CD4-positive, alpha-beta memory T cell (primary cell): ENCODE data around the gene SLF2. TPM values are rescaled to one million over a fixed set of nuclear protein-coding genes. Genes with fewer than 3 reads are reported as not detected.

Experiments used
- CTCF ChIA-PET: fragments of 350-600 bp; sonication (Branson Sonifier 250); formaldehyde crosslinking; loops from one replicate; lab custom pipeline; 2021; ENCODE audit warnings: inconsistent platforms; ENCODE audit not compliant: partially characterized antibody; lab: Charles Lee
- POLR2A ChIA-PET: fragments of 350-600 bp; sonication (Branson Sonifier 250); formaldehyde crosslinking; loops from one replicate; lab custom pipeline; 2021; ENCODE audit not compliant: partially characterized antibody; lab: Charles Lee
- DNase-seq, 5 donors: peaks; one replicate each; pipeline versions ENCODE4 v3.0.0 to v3.0.0-alpha.2; 2020 to 2022; ENCODE audit warnings: mixed read lengths in 1 of 5
- H3K27ac ChIP-seq: one replicate; pipeline ENCODE4 v1.7.0; 2013; ENCODE audit warnings: low read depth, low read length
- H3K27me3 ChIP-seq: 2 replicates; pipeline ENCODE4 v1.7.0; 2013; ENCODE audit warnings: mild to moderate bottlenecking, low read length, moderate library complexity; ENCODE audit not compliant: insufficient read depth
- H3K36me3 ChIP-seq: 2 replicates; pipeline ENCODE4 v1.7.0; 2013; ENCODE audit warnings: mild to moderate bottlenecking, low read length, moderate library complexity; ENCODE audit not compliant: insufficient read depth
- H3K4me1 ChIP-seq: 2 replicates; pipeline ENCODE4 v1.7.0; 2013; ENCODE audit warnings: mild to moderate bottlenecking, low read length, moderate library complexity; ENCODE audit not compliant: insufficient read depth
- H3K4me3 ChIP-seq, 2 donors: one replicate each; pipeline ENCODE4 v1.7.0; 2013; ENCODE audit warnings: low read length in 2 of 2, mild to moderate bottlenecking in 1 of 2
- H3K9me3 ChIP-seq, 2 donors: one replicate each; pipeline ENCODE4 v1.7.0; 2013; ENCODE audit warnings: low read length in 2 of 2, control low read depth in 1 of 2; ENCODE audit not compliant: control insufficient read depth in 1 of 2
- H3K27ac Mint-ChIP-seq, 7 donors: one replicate each; pipeline ENCODE4 v1.8.0; 2020 to 2021; ENCODE audit warnings: mixed read lengths in 7 of 7, mild to moderate bottlenecking in 6 of 7, inconsistent platforms in 3 of 7, moderate library complexity in 3 of 7
- H3K27me3 Mint-ChIP-seq, 2 donors: one replicate each; pipeline ENCODE4 v1.8.0; 2020 to 2021; ENCODE audit warnings: mixed read lengths in 2 of 2
- H3K36me3 Mint-ChIP-seq, 2 donors: one replicate each; pipeline ENCODE4 v1.8.0; 2020 to 2021; ENCODE audit warnings: mixed read lengths in 2 of 2, inconsistent platforms in 1 of 2, mild to moderate bottlenecking in 1 of 2
- H3K4me1 Mint-ChIP-seq, 4 donors: one replicate each; pipeline ENCODE4 v1.8.0; 2020 to 2021; ENCODE audit warnings: mixed read lengths in 4 of 4, mild to moderate bottlenecking in 1 of 4
- H3K4me3 Mint-ChIP-seq, 8 donors: one replicate each; pipeline ENCODE4 v1.8.0; 2020 to 2021; ENCODE audit warnings: mixed read lengths in 8 of 8, mild to moderate bottlenecking in 7 of 8, moderate library complexity in 6 of 8, inconsistent platforms in 3 of 8
- H3K9me3 Mint-ChIP-seq, 8 donors: one replicate each; pipeline ENCODE4 v1.8.0; 2020 to 2021; ENCODE audit warnings: mixed read lengths in 8 of 8, mild to moderate bottlenecking in 5 of 8, inconsistent platforms in 3 of 8, moderate library complexity in 1 of 8
- intact Hi-C: fragments of 100-400 bp; cut with micrococcal nuclease; formaldehyde crosslinking; loops from one replicate; pipeline ENCODE4 v1.15.1; 2023
- polyA plus RNA-seq, 2 donors: library from polyadenylated mRNA; unstranded; fragments of 300-500 nt; fragmentation: Illumina TruSeq; gene quantifications; one replicate each; pipeline ENCODE4 v1.2.3, GENCODE V29; 2021
- total RNA-seq, 2 experiments: library from RNA; stranded (reverse); gene quantifications; one replicate each; pipeline ENCODE4 v1.2.3, GENCODE V29; 2021

The SLF2 gene
- total and polyA plus RNA-seq, 4 experiments from 2014 or later, result 5.9 to 49.3 (median 32.3) TPM

- no peaks in the 10 kb centered on the region for H3K9me3 Mint-ChIP-seq
- Histone ChIP-seq H3K36me3 (no peaks in the 10 kb centered on the region), H3K4me3 (no peak overlapping the region), H3K4me1 (no peaks in the 10 kb centered on the region), H3K27me3 (no peaks in the 10 kb centered on the region), H3K27ac (no peak overlapping the region), H3K9me3 (no peaks in the 10 kb centered on the region)
- ChIA-PET CTCF (interaction anchor here (1.0 kb wide), 1 partner anchor 14 kb away, joined by 3 read pairs; no protein-coding TSS in a partner anchor), POLR2A (no interaction called here)
- intact Hi-C loops, result loop anchor here (2.0 kb wide), 1 partner anchor 311 kb away; no protein-coding TSS in a partner anchor
- H3K27me3 Mint-ChIP-seq, result peaks cover 14 to 21% of the 10 kb centered on the region in 2 donors
- H3K36me3 Mint-ChIP-seq, result no peaks in the 10 kb centered on the region
- H3K4me3 Mint-ChIP-seq, result no peak overlapping the region
- no peak for DNase-seq
- no peaks in the 10 kb centered on the region for H3K4me1 Mint-ChIP-seq
- no peak overlapping the region for H3K27ac Mint-ChIP-seq
These were observed 38.9 kb upstream of the SLF2 start for GRCh38 chr10:100873827-100874326.

- no peaks in the 10 kb centered on the region for H3K9me3 ChIP-seq
- no peaks in the 10 kb centered on the region for H3K36me3 ChIP-seq
- H3K4me1 ChIP-seq, result no peaks in the 10 kb centered on the region
- ChIA-PET CTCF (no interaction called here), POLR2A (no interaction called here)
- no peak for DNase-seq
- H3K27me3 Mint-ChIP-seq, result peaks cover 13 to 21% of the 10 kb centered on the region in 2 donors
- no peaks in the 10 kb centered on the region for H3K9me3 Mint-ChIP-seq
- H3K4me3 ChIP-seq, result no peak overlapping the region
- H3K27ac ChIP-seq, result no peak overlapping the region
- no peak overlapping the region for H3K27ac Mint-ChIP-seq
- no peak overlapping the region for H3K4me3 Mint-ChIP-seq
- no peaks in the 10 kb centered on the region for H3K4me1 Mint-ChIP-seq
- intact Hi-C loops, result no loop called here
- H3K36me3 Mint-ChIP-seq, result no peaks in the 10 kb centered on the region
- no peaks in the 10 kb centered on the region for H3K27me3 ChIP-seq
These were observed 37.9 kb upstream of the SLF2 start for GRCh38 chr10:100874702-100875483.

DNA sequence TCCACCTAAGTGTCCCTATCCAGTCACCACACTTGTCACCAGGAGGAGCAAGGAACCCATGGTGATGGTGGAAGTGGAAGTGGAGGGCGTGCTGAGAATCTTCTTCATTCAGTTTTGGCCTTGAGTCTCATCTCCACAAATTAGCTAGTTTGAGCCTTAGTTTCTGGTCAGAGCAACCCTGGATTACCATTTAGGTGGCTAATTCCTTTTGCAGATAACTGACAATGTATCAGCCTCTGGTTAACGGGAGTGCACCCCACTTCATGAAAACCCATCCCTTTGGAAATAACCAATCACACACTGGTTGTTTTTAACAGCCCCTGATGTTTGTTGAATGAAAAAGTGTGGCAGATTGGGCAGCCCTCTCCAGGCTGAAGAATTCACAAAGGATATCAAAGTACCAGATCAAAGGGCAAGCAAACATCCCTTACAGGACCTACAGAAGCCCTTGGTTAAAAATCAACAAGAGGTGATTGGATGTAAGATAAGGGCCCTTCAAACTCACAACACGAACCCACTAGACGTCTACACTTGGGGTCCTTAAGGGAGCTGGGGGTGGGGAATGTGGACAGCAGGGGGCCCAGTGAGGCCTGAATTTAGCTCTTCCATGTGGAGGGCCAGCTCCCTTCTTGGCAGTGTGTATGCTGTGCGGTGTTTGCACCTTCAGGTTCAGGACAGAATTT, 37.1 kb upstream of the SLF2 start:
- ChIA-PET CTCF (interaction anchor here (0.9 kb wide), 1 partner anchor 13 kb away, joined by 3 read pairs; no protein-coding TSS in a partner anchor), POLR2A (no interaction called here)
- Mint-ChIP-seq H3K4me1 (no peaks in the 10 kb centered on the region), H3K27me3 (peaks cover 13 to 21% of the 10 kb centered on the region in 2 donors), H3K9me3 (no peaks in the 10 kb centered on the region), H3K27ac (no peak overlapping the region), H3K36me3 (no peaks in the 10 kb centered on the region), H3K4me3 (no peak overlapping the region)
- no peaks in the 10 kb centered on the region for H3K27me3 ChIP-seq
- no peak overlapping the region for H3K4me3 ChIP-seq
- no peak for DNase-seq
- H3K4me1 ChIP-seq, result no peaks in the 10 kb centered on the region
- H3K36me3 ChIP-seq, result no peaks in the 10 kb centered on the region
- H3K27ac ChIP-seq, result no peak overlapping the region
- intact Hi-C loops, result no loop called here
- H3K9me3 ChIP-seq, result no peaks in the 10 kb centered on the region

DNA sequence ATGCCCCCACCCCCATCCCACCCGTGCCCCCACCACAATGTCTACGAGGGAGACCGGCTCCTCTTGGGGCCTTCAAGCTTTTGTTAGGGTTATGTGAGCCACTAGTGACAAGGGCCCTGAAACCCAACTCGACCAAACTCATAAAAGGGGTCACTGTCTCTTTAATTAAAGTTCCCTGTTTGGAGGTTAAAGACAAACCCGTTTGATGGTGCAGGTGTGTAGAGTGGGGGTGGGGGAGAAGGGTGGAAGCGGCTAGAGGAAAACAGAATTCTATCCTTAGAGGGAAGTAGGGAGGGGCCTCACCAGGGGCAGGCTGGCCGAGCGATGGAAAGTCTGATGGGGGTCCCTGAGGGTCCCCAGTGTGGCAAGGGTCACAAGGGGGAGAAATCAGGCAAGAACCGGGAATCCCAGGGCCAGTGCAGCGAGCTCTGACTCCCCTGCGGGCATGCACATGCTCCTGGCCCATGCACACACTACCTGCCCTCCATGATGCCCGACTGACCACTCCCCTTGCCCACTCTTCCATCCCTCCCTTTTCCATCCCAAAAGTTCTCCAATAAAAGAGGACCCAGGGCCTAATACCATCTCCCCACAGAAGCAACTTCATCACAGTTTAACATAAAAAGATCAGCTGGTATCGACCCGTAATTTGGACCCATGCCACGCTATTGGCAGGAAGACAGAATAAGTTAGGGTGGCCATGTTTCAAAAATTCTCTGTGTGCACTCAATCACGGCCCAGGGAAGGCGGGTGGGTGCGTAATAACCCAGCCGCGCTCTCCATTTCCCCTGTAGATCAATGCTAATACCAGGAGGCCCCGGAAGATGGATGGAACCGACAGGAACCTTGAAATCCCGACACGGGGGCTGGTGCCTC, 35.9 kb upstream of the SLF2 start:
- Histone ChIP-seq H3K4me1 (no peaks in the 10 kb centered on the region), H3K4me3 (no peak overlapping the region), H3K27me3 (no peaks in the 10 kb centered on the region), H3K36me3 (no peaks in the 10 kb centered on the region), H3K9me3 (no peaks in the 10 kb centered on the region), H3K27ac (no peak overlapping the region)
- ChIA-PET CTCF (no interaction called here), POLR2A (no interaction called here)
- H3K27ac Mint-ChIP-seq, result no peak overlapping the region
- intact Hi-C loops, result no loop called here
- no peaks in the 10 kb centered on the region for H3K36me3 Mint-ChIP-seq
- DNase-seq, result no peak
- no peaks in the 10 kb centered on the region for H3K9me3 Mint-ChIP-seq
- peaks cover 14 to 22% of the 10 kb centered on the region in 2 donors for H3K27me3 Mint-ChIP-seq
- no peaks in the 10 kb centered on the region for H3K4me1 Mint-ChIP-seq
- no peak overlapping the region for H3K4me3 Mint-ChIP-seq

- CTCF ChIA-PET, result interaction anchor here (1.7 kb wide), 1 partner anchor 316 kb away, joined by 7 read pairs; no protein-coding TSS in a partner anchor
- Mint-ChIP-seq H3K9me3 (no peaks in the 10 kb centered on the region), H3K4me1 (no peaks in the 10 kb centered on the region), H3K27ac (no peak overlapping the region), H3K27me3 (peaks cover 14 to 25% of the 10 kb centered on the region in 2 donors), H3K36me3 (no peaks in the 10 kb centered on the region), H3K4me3 (no peak overlapping the region)
- H3K9me3 ChIP-seq, result no peaks in the 10 kb centered on the region
- no peaks in the 10 kb centered on the region for H3K4me1 ChIP-seq
- intact Hi-C loops, result no loop called here
- H3K4me3 ChIP-seq, result no peak overlapping the region
- H3K36me3 ChIP-seq, result no peaks in the 10 kb centered on the region
- no peaks in the 10 kb centered on the region for H3K27me3 ChIP-seq
- no peak for DNase-seq
- POLR2A ChIA-PET, result no interaction called here
- no peak overlapping the region for H3K27ac ChIP-seq
These were observed 35.3 kb upstream of the SLF2 start for GRCh38 chr10:100877461-100877850.

DNA sequence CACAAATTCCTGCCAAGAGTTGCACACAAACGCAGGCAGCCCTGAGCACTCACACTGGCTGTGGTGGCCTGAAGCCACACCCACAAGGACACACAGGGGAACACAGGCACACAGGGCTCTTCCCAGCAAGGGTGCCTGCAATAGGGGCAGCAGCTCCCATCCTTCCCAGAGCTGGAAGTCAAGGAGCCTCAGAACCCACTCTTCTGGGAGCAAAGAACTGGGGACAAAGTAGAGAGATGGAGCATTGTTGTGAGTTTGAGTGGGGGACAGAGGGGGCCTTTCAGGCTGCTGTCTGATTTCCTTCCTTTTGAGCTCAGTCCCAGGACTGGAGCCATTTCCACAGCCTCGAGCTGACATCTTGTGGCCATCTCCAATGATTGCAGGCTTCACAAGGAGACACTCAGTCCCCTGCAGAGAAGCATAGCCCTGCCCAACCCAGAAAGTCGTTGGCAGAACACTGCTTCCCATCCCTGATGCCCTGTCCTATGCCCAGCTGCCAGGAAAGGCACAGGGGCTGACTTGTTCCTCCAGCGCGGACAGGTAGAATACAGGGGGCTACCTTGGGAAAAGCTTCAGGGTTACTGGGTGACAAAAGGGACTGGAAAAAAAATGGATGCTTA, 34.4 kb upstream of the SLF2 start:
- Histone ChIP-seq H3K9me3 (no peaks in the 10 kb centered on the region), H3K36me3 (no peaks in the 10 kb centered on the region), H3K27ac (no peak overlapping the region), H3K4me1 (no peaks in the 10 kb centered on the region), H3K27me3 (no peaks in the 10 kb centered on the region), H3K4me3 (no peak overlapping the region)
- Mint-ChIP-seq H3K27me3 (peaks cover 11 to 23% of the 10 kb centered on the region in 2 donors), H3K4me1 (no peaks in the 10 kb centered on the region), H3K4me3 (no peak overlapping the region), H3K27ac (no peak overlapping the region), H3K9me3 (no peaks in the 10 kb centered on the region), H3K36me3 (no peaks in the 10 kb centered on the region)
- peak in 3 of 5 donors; percentile 13 to 17 (median 14) for DNase-seq
- ChIA-PET CTCF (interaction anchor here (1.1 to 1.7 kb wide), 3 partner anchors 11 to 317 kb away, joined by 4 to 7 read pairs (median 4); no protein-coding TSS in a partner anchor), POLR2A (no interaction called here)
- intact Hi-C loops, result loop anchor here (2.0 kb wide), 1 partner anchor 208 kb away; no protein-coding TSS in a partner anchor
